HG02642 (cell line): ENCODE measurements around the gene PDGFB.
A peak's percentile ranks its signal among the peaks of the same experiment; 100 is the strongest.

Experiments used
- ATAC-seq: cut with Tn5 transposase; IDR thresholded peaks from one replicate; pipeline ENCODE4 v1.9.1; 2021; ENCODE audit warnings: mild to moderate bottlenecking; ENCODE audit not compliant: unreplicated experiment, poor library complexity

PDGFB gene

GRCh38 chr22:39278040-39278439 lies 33.3 kb upstream of the PDGFB start:
- no peak for ATAC-seq

- ATAC-seq: no peak
Observed at GRCh38 chr22:39277142-39277607, 32.4 kb upstream of the PDGFB start.

GRCh38 chr22:39276440-39277141 lies 31.8 kb upstream of the PDGFB start:
- no peak for ATAC-seq

GRCh38 chr22:39275814-39276439 lies 31.1 kb upstream of the PDGFB start:
- ATAC-seq: no peak

GRCh38 chr22:39273950-39274887 lies 29.4 kb upstream of the PDGFB start:
- no peak for ATAC-seq

GRCh38 chr22:39270792-39271191 lies 26.0 kb upstream of the PDGFB start:
- ATAC-seq: no peak

GRCh38 chr22:39270280-39270679 lies 25.5 kb upstream of the PDGFB start:
- no peak for ATAC-seq

GRCh38 chr22:39269095-39269790 lies 24.5 kb upstream of the PDGFB start:
- no peak for ATAC-seq

- ATAC-seq: no peak
Observed at GRCh38 chr22:39268645-39269044, 23.9 kb upstream of the PDGFB start.

GRCh38 chr22:39267974-39268373 lies 23.2 kb upstream of the PDGFB start:
- ATAC-seq: no peak

GRCh38 chr22:39266398-39267030 lies 21.7 kb upstream of the PDGFB start:
- ATAC-seq: peak; percentile 77

- no peak for ATAC-seq
Observed at GRCh38 chr22:39265143-39265886, 20.5 kb upstream of the PDGFB start.

GRCh38 chr22:39264349-39265038 lies 19.7 kb upstream of the PDGFB start:
- no peak for ATAC-seq

GRCh38 chr22:39263626-39264348 lies 19.0 kb upstream of the PDGFB start:
- ATAC-seq: no peak

GRCh38 chr22:39259666-39260065 lies 14.9 kb upstream of the PDGFB start:
- ATAC-seq: no peak

- ATAC-seq: no peak
Observed at GRCh38 chr22:39257901-39258475, 13.2 kb upstream of the PDGFB start.

GRCh38 chr22:39256979-39257378 lies 12.2 kb upstream of the PDGFB start:
- ATAC-seq: no peak

- no peak for ATAC-seq
Observed at GRCh38 chr22:39256186-39256552, 11.4 kb upstream of the PDGFB start.
